Uterus (tissue), 4 donors: Measurements from ENCODE around the gene MRAP. TPM values are rescaled to one million over a fixed set of nuclear protein-coding genes. Genes with fewer than 3 reads are reported as not detected.

ENCODE experiments used
- DNase-seq, 2 donors: peaks; one replicate each; pipeline ENCODE4 v3.0.0-alpha.2; 2019 to 2020
- H3K27ac ChIP-seq, 2 donors: fragments of 200-600 bp; sonication (generic); 1 replicate in 1 of 2; 2 replicates in 1 of 2; pipeline ENCODE4 v1.5.1; 2016 to 2018
- H3K27me3 ChIP-seq, 2 donors: fragments of 200-600 bp; sonication (generic); one replicate each; pipeline ENCODE4 v1.5.1; 2018 to 2019; ENCODE audit warnings: control low read depth in 1 of 2
- H3K36me3 ChIP-seq, 2 donors: fragments of 200-600 bp; sonication (generic); one replicate each; pipeline ENCODE4 v1.5.1; 2019; ENCODE audit warnings: control low read depth in 1 of 2
- H3K4me1 ChIP-seq, 2 donors: fragments of 200-600 bp; sonication (generic); one replicate each; pipeline ENCODE4 v1.5.1; 2018 to 2019; ENCODE audit warnings: control low read depth in 1 of 2
- H3K4me3 ChIP-seq, 2 donors: fragments of 200-600 bp; sonication (generic); 1 replicate in 1 of 2; 2 replicates in 1 of 2; pipeline ENCODE4 v1.5.1; 2018 to 2019; ENCODE audit warnings: mild to moderate bottlenecking in 1 of 2
- H3K9me3 ChIP-seq, 2 donors: fragments of 200-600 bp; sonication (generic); one replicate each; pipeline ENCODE4 v1.5.1; 2019; ENCODE audit warnings: control low read depth in 1 of 2
- POLR2A ChIP-seq, 2 donors: fragments of 450-650 bp; IDR thresholded peaks; one replicate each; pipeline ENCODE4 v1.6.1; 2016; ENCODE audit warnings: antibody characterized with exemption in 2 of 2, mild to moderate bottlenecking in 1 of 2, moderate library complexity in 1 of 2
- intact Hi-C: fragments of 100-400 bp; cut with DNase I; formaldehyde crosslinking; loops from one replicate; pipeline ENCODE4 v1.15.1; 2023; ENCODE audit warnings: low total_unique reads
- total RNA-seq, 4 donors: library from RNA; depleted of rRNA in 3 of 4; stranded (reverse); fragments of >200 nt in 3 of 4; gene quantifications; one replicate each; pipeline versions ENCODE4 v1.1.0 to v1.2.4, GENCODE V29; 2014 to 2023
- TF ChIP-seq, protein P1 (sequence below), 4 experiments: fragments of 200-600 bp in 2 of 4; fragments of 450-650 bp in 2 of 4; sonication (generic) in 2 of 4; IDR thresholded peaks; one replicate each; pipeline ENCODE4 v1.5.1; 2016 to 2019; ENCODE audit warnings: antibody characterized with exemption in 4 of 4, mild to moderate bottlenecking in 2 of 4, moderate library complexity in 1 of 4
- donor health status: DM: yes; HTN: yes; CAD: no.

MRAP gene
- total RNA-seq, 4 donors from 2014 or later, result not detected

DNA sequence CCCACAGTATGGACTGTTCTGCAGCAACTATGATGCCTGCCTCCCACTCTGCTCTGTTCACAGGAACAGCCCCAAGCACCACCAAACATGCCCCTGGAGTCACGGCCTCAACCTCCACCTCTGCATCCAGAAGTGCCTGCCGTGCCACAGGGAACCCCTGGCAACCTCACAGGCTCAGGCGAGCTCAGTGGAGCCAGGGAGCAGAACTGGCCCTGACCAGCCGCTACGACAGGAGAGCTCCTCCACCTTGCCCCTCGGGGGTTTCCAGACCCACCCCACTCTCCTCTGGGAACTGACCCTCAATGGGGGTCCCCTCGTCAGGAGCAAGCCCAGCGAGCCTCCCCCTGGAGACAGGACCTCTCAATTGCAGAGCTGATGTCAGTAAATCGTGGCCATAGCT, 13.0 kb downstream of the MRAP start:
- intact Hi-C loops, result no loop called here
- H3K4me1 ChIP-seq, result no peaks in the 10 kb centered on the region
- no peak overlapping the region for H3K4me3 ChIP-seq
- no peak overlapping the region for H3K27ac ChIP-seq
- no peak for DNase-seq
- no peaks in the 10 kb centered on the region for H3K27me3 ChIP-seq
- no peaks in the 10 kb centered on the region for H3K9me3 ChIP-seq
- H3K36me3 ChIP-seq, result no peaks in the 10 kb centered on the region
- TF ChIP-seq, protein P1, sequence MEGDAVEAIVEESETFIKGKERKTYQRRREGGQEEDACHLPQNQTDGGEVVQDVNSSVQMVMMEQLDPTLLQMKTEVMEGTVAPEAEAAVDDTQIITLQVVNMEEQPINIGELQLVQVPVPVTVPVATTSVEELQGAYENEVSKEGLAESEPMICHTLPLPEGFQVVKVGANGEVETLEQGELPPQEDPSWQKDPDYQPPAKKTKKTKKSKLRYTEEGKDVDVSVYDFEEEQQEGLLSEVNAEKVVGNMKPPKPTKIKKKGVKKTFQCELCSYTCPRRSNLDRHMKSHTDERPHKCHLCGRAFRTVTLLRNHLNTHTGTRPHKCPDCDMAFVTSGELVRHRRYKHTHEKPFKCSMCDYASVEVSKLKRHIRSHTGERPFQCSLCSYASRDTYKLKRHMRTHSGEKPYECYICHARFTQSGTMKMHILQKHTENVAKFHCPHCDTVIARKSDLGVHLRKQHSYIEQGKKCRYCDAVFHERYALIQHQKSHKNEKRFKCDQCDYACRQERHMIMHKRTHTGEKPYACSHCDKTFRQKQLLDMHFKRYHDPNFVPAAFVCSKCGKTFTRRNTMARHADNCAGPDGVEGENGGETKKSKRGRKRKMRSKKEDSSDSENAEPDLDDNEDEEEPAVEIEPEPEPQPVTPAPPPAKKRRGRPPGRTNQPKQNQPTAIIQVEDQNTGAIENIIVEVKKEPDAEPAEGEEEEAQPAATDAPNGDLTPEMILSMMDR (IDR thresholded peaks at IDR 0.05), result no peak
- TF ChIP-seq POLR2A (IDR thresholded peaks at IDR 0.05), result no peak

DNA sequence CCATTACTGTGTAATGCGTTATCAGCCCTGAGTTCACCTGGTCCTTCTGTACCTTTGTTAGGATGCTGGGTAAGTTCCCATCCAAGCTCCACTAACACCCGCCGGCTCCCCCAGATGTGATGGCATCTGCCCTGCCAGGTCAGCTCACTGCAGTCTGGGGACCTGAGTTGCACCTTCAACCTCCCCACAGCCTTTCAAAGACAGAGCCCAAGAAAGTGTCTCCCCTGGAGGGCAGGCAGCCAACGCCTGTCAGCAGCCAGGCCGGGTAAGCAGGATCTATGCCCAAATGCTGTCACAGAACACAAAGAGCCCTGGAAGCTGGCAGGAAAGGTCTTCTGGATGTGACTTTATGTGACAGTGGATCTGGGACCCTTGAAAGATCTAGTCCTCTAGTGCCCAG, 13.7 kb downstream of the MRAP start:
- no peak overlapping the region for H3K27ac ChIP-seq
- no peaks in the 10 kb centered on the region for H3K9me3 ChIP-seq
- no peaks in the 10 kb centered on the region for H3K4me1 ChIP-seq
- no peak for DNase-seq
- TF ChIP-seq, protein P1 (IDR thresholded peaks at IDR 0.05), result no peak
- no peak for TF ChIP-seq POLR2A (IDR thresholded peaks at IDR 0.05)
- H3K36me3 ChIP-seq, result no peaks in the 10 kb centered on the region
- no peak overlapping the region for H3K4me3 ChIP-seq
- intact Hi-C loops, result no loop called here
- H3K27me3 ChIP-seq, result no peaks in the 10 kb centered on the region

DNA sequence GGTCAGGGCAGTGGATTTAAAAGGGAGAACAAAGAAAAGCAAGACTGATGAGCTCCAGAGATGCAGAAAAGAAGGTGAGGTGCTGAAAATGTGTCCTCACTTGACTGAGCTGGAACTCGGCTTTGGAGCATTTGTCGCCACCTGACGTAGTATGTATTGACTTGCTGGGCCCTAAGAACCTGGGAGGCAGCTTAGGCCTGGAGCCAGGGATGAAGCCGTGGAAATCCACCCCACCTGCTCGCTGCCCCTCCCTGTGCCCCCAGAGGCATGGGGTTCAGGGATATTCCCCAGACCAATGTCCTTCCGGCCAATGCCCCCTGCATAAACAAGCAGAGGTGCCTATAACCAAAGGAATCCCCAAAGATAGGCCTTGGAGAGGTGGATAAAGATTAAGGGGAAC, 14.3 kb downstream of the MRAP start:
- no peaks in the 10 kb centered on the region for H3K27me3 ChIP-seq
- no peak overlapping the region for H3K27ac ChIP-seq
- no peak overlapping the region for H3K4me3 ChIP-seq
- no peaks in the 10 kb centered on the region for H3K9me3 ChIP-seq
- no peaks in the 10 kb centered on the region for H3K4me1 ChIP-seq
- TF ChIP-seq, protein P1 (IDR thresholded peaks at IDR 0.05), result no peak
- no peak for TF ChIP-seq POLR2A (IDR thresholded peaks at IDR 0.05)
- intact Hi-C loops, result no loop called here
- DNase-seq, result no peak
- H3K36me3 ChIP-seq, result no peaks in the 10 kb centered on the region

DNA sequence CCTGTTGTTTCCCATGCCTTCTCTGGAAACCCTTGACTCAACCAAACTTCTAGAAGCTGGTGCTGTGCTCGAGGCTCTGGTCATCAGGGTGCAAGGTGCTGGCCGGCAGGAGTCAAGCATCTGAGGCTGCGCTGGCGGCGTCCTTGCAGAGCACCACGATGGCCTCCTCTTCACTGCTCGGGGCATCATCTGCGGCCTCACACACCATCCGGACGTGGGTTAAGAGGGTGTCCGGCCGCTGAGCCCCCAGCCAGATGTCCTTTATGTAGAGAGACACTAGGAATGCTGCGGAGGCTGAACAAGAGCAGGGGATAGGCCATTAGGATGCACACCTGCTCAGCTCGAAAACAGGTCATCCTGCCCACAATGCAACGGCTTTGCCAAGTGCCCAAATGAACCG, 16.2 kb downstream of the MRAP start:
- no peak for DNase-seq
- TF ChIP-seq, protein P1 (IDR thresholded peaks at IDR 0.05), result no peak
- no peak for TF ChIP-seq POLR2A (IDR thresholded peaks at IDR 0.05)
- Histone ChIP-seq H3K4me3 (no peak overlapping the region), H3K27me3 (no peaks in the 10 kb centered on the region), H3K27ac (no peak overlapping the region), H3K4me1 (no peaks in the 10 kb centered on the region), H3K9me3 (no peaks in the 10 kb centered on the region), H3K36me3 (no peaks in the 10 kb centered on the region)
- intact Hi-C loops, result no loop called here

DNA sequence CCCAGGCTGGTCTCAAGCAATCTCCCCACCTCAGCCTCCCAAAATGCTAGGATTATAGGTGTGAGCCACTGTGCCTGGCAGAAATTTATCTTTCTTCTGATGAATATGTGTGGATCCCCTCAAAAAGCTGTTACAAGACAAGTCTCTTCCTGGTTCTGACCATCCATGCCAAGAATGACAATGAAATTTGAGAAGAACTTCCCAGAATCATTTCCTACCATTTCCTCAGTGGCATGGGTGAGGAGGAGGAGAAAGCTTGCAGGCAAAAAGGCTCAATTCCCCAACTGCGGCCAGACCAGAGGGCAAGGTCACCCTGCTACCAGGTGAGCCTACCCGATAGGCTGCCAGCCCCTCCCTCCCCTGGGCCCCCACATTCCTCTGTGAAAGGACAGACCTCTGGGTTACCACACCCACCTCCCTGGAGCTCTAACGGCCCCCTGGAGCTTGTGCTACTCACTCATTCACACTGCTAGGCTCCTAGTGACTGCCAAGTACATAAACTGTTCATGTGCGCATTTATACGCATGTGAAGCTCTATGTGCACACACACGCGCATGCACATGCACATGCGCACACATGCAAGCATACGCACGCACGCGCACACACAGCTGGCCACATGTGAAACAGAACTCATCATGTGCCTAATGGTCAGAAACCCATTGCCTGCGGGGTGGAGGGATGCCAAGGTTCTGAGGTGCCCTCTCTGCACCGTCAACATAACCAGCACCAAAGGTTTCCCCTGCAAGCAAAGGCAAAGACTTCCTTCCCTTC, 17.0 kb downstream of the MRAP start:
- no peaks in the 10 kb centered on the region for H3K27me3 ChIP-seq
- no peak overlapping the region for H3K27ac ChIP-seq
- no peak overlapping the region for H3K4me3 ChIP-seq
- H3K4me1 ChIP-seq, result no peaks in the 10 kb centered on the region
- intact Hi-C loops, result no loop called here
- no peak for DNase-seq
- H3K36me3 ChIP-seq, result no peaks in the 10 kb centered on the region
- TF ChIP-seq, protein P1 (IDR thresholded peaks at IDR 0.05), result no peak
- no peak for TF ChIP-seq POLR2A (IDR thresholded peaks at IDR 0.05)
- no peaks in the 10 kb centered on the region for H3K9me3 ChIP-seq
